NK-92 treated with Interleukin-12 subunit alpha and Interleukin-12 subunit beta, amount 100 ng/mL, for 24 hours (cell line): ENCODE measurements around the gene ZBTB7C.
"Not testable (repeated sequence)": the region's sequence is repeated elsewhere in the genome, so short reads cannot be mapped to it uniquely, and the experiment has no call there.

Source experiments
- DNase-seq: peaks from one replicate; lab custom pipeline; 2025; lab: John Stamatoyannopoulos, UW

Gene ZBTB7C

GRCh38 chr18:48408727-48409590 is at the start of gene ZBTB7C:
TSS of gene ZBTB7C (minus strand) at chr18:48409383.
- no peak for DNase-seq

GRCh38 chr18:48456838-48457237 is 47.7 kb upstream of the ZBTB7C start:
- no peak for DNase-seq

- DNase-seq = peak; percentile 40
Observed at GRCh38 chr18:48455555-48456478, 46.6 kb upstream of the ZBTB7C start.

GRCh38 chr18:48454261-48454757 is 45.1 kb upstream of the ZBTB7C start:
- DNase-seq = no peak

- DNase-seq = no peak
Observed at GRCh38 chr18:48453330-48454066, 44.3 kb upstream of the ZBTB7C start.

GRCh38 chr18:48452861-48453323 is 43.7 kb upstream of the ZBTB7C start:
- DNase-seq = no peak

GRCh38 chr18:48450685-48451084 is 41.5 kb upstream of the ZBTB7C start:
- DNase-seq = no peak

- no peak for DNase-seq
Observed at GRCh38 chr18:48446582-48447225, 37.5 kb upstream of the ZBTB7C start.

GRCh38 chr18:48445540-48445939 is 36.4 kb upstream of the ZBTB7C start:
- DNase-seq = peak; percentile 36

GRCh38 chr18:48442761-48443160 is 33.6 kb upstream of the ZBTB7C start:
- no peak for DNase-seq

- no peak for DNase-seq
Observed at GRCh38 chr18:48441405-48441881, 32.3 kb upstream of the ZBTB7C start.

- DNase-seq = no peak
Observed at GRCh38 chr18:48440924-48441323, 31.7 kb upstream of the ZBTB7C start.

GRCh38 chr18:48436907-48437306 is 27.7 kb upstream of the ZBTB7C start:
- no peak for DNase-seq

- DNase-seq = not testable (repeated sequence)
Observed at GRCh38 chr18:48434382-48434781, 25.2 kb upstream of the ZBTB7C start.

GRCh38 chr18:48433541-48433940 is 24.4 kb upstream of the ZBTB7C start:
- DNase-seq = no peak

GRCh38 chr18:48430150-48430549 is 21.0 kb upstream of the ZBTB7C start:
- no peak for DNase-seq

GRCh38 chr18:48428475-48429177 is 19.4 kb upstream of the ZBTB7C start:
- no peak for DNase-seq

- DNase-seq = no peak
Observed at GRCh38 chr18:48422947-48423378, 13.8 kb upstream of the ZBTB7C start.

GRCh38 chr18:48419277-48420022 is 10.3 kb upstream of the ZBTB7C start:
- no peak for DNase-seq
